Loucy (cell line): Measurements from ENCODE around the gene ALDH3A1.

Experiments used
- EZH2phosphoT487 ChIP-seq: fragments of 200-600 bp; IDR thresholded peaks from 2 replicates; pipeline ENCODE4 v1.6.1; 2018; ENCODE audit warnings: antibody characterized with exemption, mild to moderate bottlenecking, moderate library complexity, borderline replicate concordance
- TF ChIP-seq, protein P1 (sequence below): fragments of 200-600 bp; sonication (generic); conservative IDR thresholded peaks from 2 replicates; pipeline ENCODE4 v1.5.1; 2014; ENCODE audit warnings: mild to moderate bottlenecking, antibody characterized with exemption, low read length

DNA sequence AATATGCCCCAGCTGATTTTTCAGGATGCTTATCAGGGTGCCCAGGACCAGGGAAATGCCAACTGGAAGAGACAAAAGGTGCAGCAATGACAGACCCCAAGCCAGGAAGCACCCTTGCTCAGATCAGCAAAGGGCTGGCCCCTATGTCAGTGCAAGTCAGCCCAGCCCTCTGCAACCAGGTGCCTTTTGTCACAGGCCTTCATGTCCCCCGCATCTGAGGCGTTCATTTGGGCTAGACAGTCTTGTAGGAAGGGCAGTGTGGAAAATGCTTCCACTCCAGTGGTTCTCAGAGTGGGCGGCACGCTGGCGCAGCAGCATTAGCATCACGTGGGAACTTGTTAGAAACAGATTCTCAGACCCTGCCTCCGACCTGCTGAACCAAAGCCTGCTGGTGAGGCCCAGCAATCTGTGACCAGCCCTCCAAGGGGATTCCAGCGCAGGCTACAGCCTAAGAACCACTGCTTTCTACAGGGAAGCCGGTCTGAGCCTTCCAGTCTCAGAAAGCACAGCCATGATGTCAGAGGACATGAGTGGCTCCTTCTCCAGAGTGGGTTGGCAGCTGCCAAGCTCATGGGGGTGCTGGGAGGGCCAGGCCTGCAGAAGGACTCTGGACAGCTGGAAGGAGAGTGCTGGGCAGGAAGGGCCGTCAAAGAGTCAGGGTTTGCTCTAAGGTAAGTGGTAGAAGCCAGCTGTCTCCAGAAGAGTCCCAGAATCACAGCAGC lies 44.8 kb downstream of the ALDH3A1 start:
- TF ChIP-seq, protein P1, sequence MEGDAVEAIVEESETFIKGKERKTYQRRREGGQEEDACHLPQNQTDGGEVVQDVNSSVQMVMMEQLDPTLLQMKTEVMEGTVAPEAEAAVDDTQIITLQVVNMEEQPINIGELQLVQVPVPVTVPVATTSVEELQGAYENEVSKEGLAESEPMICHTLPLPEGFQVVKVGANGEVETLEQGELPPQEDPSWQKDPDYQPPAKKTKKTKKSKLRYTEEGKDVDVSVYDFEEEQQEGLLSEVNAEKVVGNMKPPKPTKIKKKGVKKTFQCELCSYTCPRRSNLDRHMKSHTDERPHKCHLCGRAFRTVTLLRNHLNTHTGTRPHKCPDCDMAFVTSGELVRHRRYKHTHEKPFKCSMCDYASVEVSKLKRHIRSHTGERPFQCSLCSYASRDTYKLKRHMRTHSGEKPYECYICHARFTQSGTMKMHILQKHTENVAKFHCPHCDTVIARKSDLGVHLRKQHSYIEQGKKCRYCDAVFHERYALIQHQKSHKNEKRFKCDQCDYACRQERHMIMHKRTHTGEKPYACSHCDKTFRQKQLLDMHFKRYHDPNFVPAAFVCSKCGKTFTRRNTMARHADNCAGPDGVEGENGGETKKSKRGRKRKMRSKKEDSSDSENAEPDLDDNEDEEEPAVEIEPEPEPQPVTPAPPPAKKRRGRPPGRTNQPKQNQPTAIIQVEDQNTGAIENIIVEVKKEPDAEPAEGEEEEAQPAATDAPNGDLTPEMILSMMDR, result no peak
- no peak for TF ChIP-seq EZH2phosphoT487
